ENCODE measurements around the gene RNF157.

DNA sequence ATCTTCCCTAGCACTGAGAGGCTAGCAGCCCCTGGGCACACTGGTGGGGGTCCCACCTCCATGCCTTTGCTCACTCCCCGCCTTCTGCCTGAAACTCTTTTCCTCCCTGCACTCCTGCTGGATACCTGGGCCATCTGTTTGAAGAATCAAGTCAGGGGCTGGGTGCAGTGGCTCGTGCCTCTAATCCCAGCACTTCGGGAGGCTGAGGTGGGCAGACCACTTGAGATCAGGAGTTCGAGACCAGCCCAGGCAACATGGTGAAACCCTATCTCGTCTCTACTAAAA is 115.0 kb downstream of the RNF157 start:
- TF ChIP-seq, protein P1, sequence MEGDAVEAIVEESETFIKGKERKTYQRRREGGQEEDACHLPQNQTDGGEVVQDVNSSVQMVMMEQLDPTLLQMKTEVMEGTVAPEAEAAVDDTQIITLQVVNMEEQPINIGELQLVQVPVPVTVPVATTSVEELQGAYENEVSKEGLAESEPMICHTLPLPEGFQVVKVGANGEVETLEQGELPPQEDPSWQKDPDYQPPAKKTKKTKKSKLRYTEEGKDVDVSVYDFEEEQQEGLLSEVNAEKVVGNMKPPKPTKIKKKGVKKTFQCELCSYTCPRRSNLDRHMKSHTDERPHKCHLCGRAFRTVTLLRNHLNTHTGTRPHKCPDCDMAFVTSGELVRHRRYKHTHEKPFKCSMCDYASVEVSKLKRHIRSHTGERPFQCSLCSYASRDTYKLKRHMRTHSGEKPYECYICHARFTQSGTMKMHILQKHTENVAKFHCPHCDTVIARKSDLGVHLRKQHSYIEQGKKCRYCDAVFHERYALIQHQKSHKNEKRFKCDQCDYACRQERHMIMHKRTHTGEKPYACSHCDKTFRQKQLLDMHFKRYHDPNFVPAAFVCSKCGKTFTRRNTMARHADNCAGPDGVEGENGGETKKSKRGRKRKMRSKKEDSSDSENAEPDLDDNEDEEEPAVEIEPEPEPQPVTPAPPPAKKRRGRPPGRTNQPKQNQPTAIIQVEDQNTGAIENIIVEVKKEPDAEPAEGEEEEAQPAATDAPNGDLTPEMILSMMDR (IDR thresholded peaks at IDR 0.05), result no peak
- TF ChIP-seq POLR2AphosphoS5 (IDR thresholded peaks at IDR 0.05), result no peak

Data from transverse colon (tissue), 4 donors.